ENCODE data around the gene KLHL29.

- TF ChIP-seq POLR2A (IDR thresholded peaks at IDR 0.05; ENCODE audit: low read depth, low read length) (no peak), POLR2AphosphoS5 (IDR thresholded peaks at IDR 0.05; ENCODE audit: low read depth, low read length) (no peak)
These were observed 269.8 kb downstream of the KLHL29 start for GRCh38 chr2:23654756-23655155.
